HepG2 (cell line): Measurements from ENCODE around the gene RINL. TPM values are rescaled to one million over a fixed set of nuclear protein-coding genes. Genes with fewer than 3 reads are reported as not detected.

Experiments used
- ARID3A ChIP-seq: IDR thresholded peaks from 2 replicates; pipeline ENCODE4 v1.6.1; 2012; ENCODE audit warnings: low read depth, low read length, improper control_type of control experiment
- ATRX ChIP-seq: sonication (generic); formaldehyde crosslinking; IDR thresholded peaks from 2 replicates; pipeline ENCODE4 v1.4.0; 2020; ENCODE audit warnings: missing genetic modification reagents, borderline replicate concordance
- FOXJ3 ChIP-seq: sonication (generic); formaldehyde crosslinking; IDR thresholded peaks from 2 replicates; pipeline ENCODE4 v1.4.0; 2020; ENCODE audit warnings: missing genetic modification reagents, mild to moderate bottlenecking, borderline replicate concordance
- MIXL1 ChIP-seq: IDR thresholded peaks from 2 replicates; pipeline ENCODE4 v1.6.1; 2016
- MLLT10 ChIP-seq: sonication (generic); formaldehyde crosslinking; IDR thresholded peaks from 2 replicates; pipeline ENCODE4 v1.4.0; 2020; ENCODE audit warnings: missing genetic modification reagents
- MTA1 ChIP-seq: sonication (generic); formaldehyde crosslinking; IDR thresholded peaks from 2 replicates; pipeline ENCODE4 v1.4.0; 2020; ENCODE audit warnings: missing genetic modification reagents, mild to moderate bottlenecking, borderline replicate concordance
- NFYC ChIP-seq: IDR thresholded peaks from 2 replicates; pipeline ENCODE4 v1.6.1; 2016; ENCODE audit warnings: missing genetic modification reagents, missing compliant biosample characterization
- PBX2 ChIP-seq: IDR thresholded peaks from 2 replicates; pipeline ENCODE4 v1.6.1; 2016; ENCODE audit warnings: control low read depth
- PCBP1 ChIP-seq: fragments of 200-400 bp; formaldehyde crosslinking; IDR thresholded peaks from 2 replicates; pipeline ENCODE4 v1.6.1; 2017; ENCODE audit warnings: mild to moderate bottlenecking, low read depth, low read length, borderline replicate concordance
- PPARG ChIP-seq: conservative IDR thresholded peaks from 2 replicates; pipeline ENCODE4 v1.6.1; 2016; ENCODE audit warnings: missing biosample characterization, missing genetic modification reagents
- SALL1 ChIP-seq: sonication (generic); formaldehyde crosslinking; IDR thresholded peaks from 2 replicates; pipeline ENCODE4 v1.8.0; 2022; ENCODE audit warnings: mild to moderate bottlenecking, missing genetic modification reagents
- ZFP36L2 ChIP-seq: sonication (generic); formaldehyde crosslinking; IDR thresholded peaks from 2 replicates; pipeline ENCODE4 v1.4.0; 2020; ENCODE audit warnings: missing genetic modification reagents
- ZNF331 ChIP-seq: sonication (generic); formaldehyde crosslinking; IDR thresholded peaks from 2 replicates; pipeline ENCODE4 v1.4.0; 2020; ENCODE audit warnings: missing genetic modification reagents
- ZNF335 ChIP-seq: sonication (generic); formaldehyde crosslinking; IDR thresholded peaks from 2 replicates; pipeline ENCODE4 v1.4.0; 2020; ENCODE audit warnings: missing genetic modification reagents
- ZNF367 ChIP-seq: sonication (generic); formaldehyde crosslinking; IDR thresholded peaks from 2 replicates; pipeline ENCODE4 v1.4.0; 2020; ENCODE audit warnings: missing genetic modification reagents, borderline replicate concordance
- ZNF510 ChIP-seq: sonication (generic); formaldehyde crosslinking; IDR thresholded peaks from 2 replicates; pipeline ENCODE4 v1.4.0; 2020; ENCODE audit warnings: low read depth, mild to moderate bottlenecking, missing genetic modification reagents
- ZNF615 ChIP-seq: sonication (generic); formaldehyde crosslinking; IDR thresholded peaks from 2 replicates; pipeline ENCODE4 v1.5.0; 2020; ENCODE audit warnings: mild to moderate bottlenecking, missing genetic modification reagents, borderline replicate concordance
- ZNF687 ChIP-seq: sonication (generic); formaldehyde crosslinking; IDR thresholded peaks from 2 replicates; pipeline ENCODE4 v1.5.1; 2020; ENCODE audit warnings: mild to moderate bottlenecking, missing genetic modification reagents, moderate library complexity
- ZNF788 ChIP-seq: sonication (generic); formaldehyde crosslinking; IDR thresholded peaks from 2 replicates; pipeline ENCODE4 v1.5.0; 2020; ENCODE audit warnings: mild to moderate bottlenecking, missing genetic modification reagents, borderline replicate concordance
- ZSCAN31 ChIP-seq: sonication (generic); formaldehyde crosslinking; IDR thresholded peaks from 2 replicates; pipeline ENCODE4 v1.5.0; 2020; ENCODE audit warnings: low read depth, mild to moderate bottlenecking, missing genetic modification reagents
- polyA plus RNA-seq, 8 experiments: library from polyadenylated mRNA; depleted of rRNA in 3 of 8; stranded (reverse) in 7 of 8; unstranded in 1 of 8; fragments of >200 nt; fragmentation: Illumina TruSeq in 4 of 8; extraction: Trizol in 4 of 8; gene quantifications; 2 replicates each; pipeline versions ENCODE4 v1.2.1 to v1.2.3, GENCODE V29; 2011 to 2016; ENCODE audit warnings: low read depth in 4 of 8, missing spikeins in 1 of 8, mixed read lengths in 1 of 8; ENCODE audit not compliant: insufficient read depth in 1 of 8
- total RNA-seq, 5 experiments: library from RNA; depleted of rRNA; stranded (reverse); fragments of >200 nt; fragmentation: Illumina TruSeq; extraction: Trizol; gene quantifications; 2 replicates each; pipeline ENCODE4 v1.2.3, GENCODE V29; 2016; ENCODE audit warnings: low read depth in 1 of 5

The RINL gene
- total and polyA plus RNA-seq, 2 of the 13 experiments (the other 11 are each of a cell fraction or from before 2014, with no cell fraction given): 11.4 to 18.0 TPM

GRCh38 chr19:38877781-38878574 is at the start of gene RINL (continued):
- no peak for TF ChIP-seq PBX2 (CRISPR knock-in tag)
- TF ChIP-seq ZNF367 (CRISPR knock-in tag): no peak
- TF ChIP-seq PPARG: no peak
- no peak for TF ChIP-seq ZNF510
- no peak for TF ChIP-seq ZNF788 (CRISPR knock-in tag)
- peak; percentile 41 for TF ChIP-seq SALL1
- peak; percentile 85 for TF ChIP-seq ZNF687 (CRISPR knock-in tag)
- TF ChIP-seq ZNF335 (CRISPR knock-in tag): no peak
- TF ChIP-seq ZSCAN31 (CRISPR knock-in tag): no peak
- TF ChIP-seq PCBP1: peak; percentile 73; the same call in 1 of the 2 replicates
- peak; percentile 48; the same call in 1 of the 2 replicates for TF ChIP-seq MTA1
- TF ChIP-seq FOXJ3 (CRISPR knock-in tag): no peak
- TF ChIP-seq ZNF615 (CRISPR knock-in tag): no peak
- TF ChIP-seq ZFP36L2 (CRISPR knock-in tag): no peak
- no peak for TF ChIP-seq ZNF331
- no peak for TF ChIP-seq ATRX (CRISPR knock-in tag)
- no peak for TF ChIP-seq MLLT10 (CRISPR knock-in tag)
- no peak for TF ChIP-seq MIXL1 (CRISPR knock-in tag)
- TF ChIP-seq NFYC (CRISPR knock-in tag): no peak
- TF ChIP-seq ARID3A: no peak
